Activated T-helper 2 cell treated with anti-CD3 and anti-CD28 coated beads, Interferon-gamma antibody, Interleukin-2, Interleukin-4, amounts not matched to agents 10 μg/mL and 5 μg/mL and 100 μg/mL, durations not matched to agents 14 hours and 24 hours and 36 hours (primary cell): ENCODE results near the gene SRSF11. TPM values are rescaled to one million over a fixed set of nuclear protein-coding genes. Genes with fewer than 3 reads are reported as not detected.
"Not testable (repeated sequence)": the region's sequence is repeated elsewhere in the genome, so short reads cannot be mapped to it uniquely, and the experiment has no call there.

Experiments used
- DNase-seq: peaks from one replicate; pipeline ENCODE4 v3.0.0; 2021; ENCODE audit warnings: low spot score
- H3K27ac Mint-ChIP-seq: one replicate; pipeline ENCODE4 v1.8.0; 2021; ENCODE audit warnings: mixed read lengths
- H3K27me3 Mint-ChIP-seq: one replicate; pipeline ENCODE4 v1.8.0; 2021; ENCODE audit warnings: low read depth, mixed read lengths
- H3K36me3 Mint-ChIP-seq: one replicate; pipeline ENCODE4 v1.8.0; 2021; ENCODE audit warnings: low read depth, mixed read lengths
- H3K4me1 Mint-ChIP-seq: one replicate; pipeline ENCODE4 v1.8.0; 2021; ENCODE audit warnings: low read depth, mixed read lengths
- H3K4me3 Mint-ChIP-seq: one replicate; pipeline ENCODE4 v1.8.0; 2021; ENCODE audit warnings: low read depth, mild to moderate bottlenecking, moderate library complexity, mixed read lengths
- H3K9me3 Mint-ChIP-seq: one replicate; pipeline ENCODE4 v1.8.0; 2021; ENCODE audit warnings: mixed read lengths
- intact Hi-C: fragments of 100-400 bp; cut with micrococcal nuclease; formaldehyde crosslinking; loops from one replicate; pipeline ENCODE4 v1.15.1; 2023
- total RNA-seq: library from RNA; stranded (reverse); gene quantifications from 2 replicates; pipeline ENCODE4 v1.2.3, GENCODE V29; 2022

SRSF11 gene, protein sequence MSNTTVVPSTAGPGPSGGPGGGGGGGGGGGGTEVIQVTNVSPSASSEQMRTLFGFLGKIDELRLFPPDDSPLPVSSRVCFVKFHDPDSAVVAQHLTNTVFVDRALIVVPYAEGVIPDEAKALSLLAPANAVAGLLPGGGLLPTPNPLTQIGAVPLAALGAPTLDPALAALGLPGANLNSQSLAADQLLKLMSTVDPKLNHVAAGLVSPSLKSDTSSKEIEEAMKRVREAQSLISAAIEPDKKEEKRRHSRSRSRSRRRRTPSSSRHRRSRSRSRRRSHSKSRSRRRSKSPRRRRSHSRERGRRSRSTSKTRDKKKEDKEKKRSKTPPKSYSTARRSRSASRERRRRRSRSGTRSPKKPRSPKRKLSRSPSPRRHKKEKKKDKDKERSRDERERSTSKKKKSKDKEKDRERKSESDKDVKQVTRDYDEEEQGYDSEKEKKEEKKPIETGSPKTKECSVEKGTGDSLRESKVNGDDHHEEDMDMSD
- total RNA-seq: 194 and 195 TPM in 2 replicates

DNA sequence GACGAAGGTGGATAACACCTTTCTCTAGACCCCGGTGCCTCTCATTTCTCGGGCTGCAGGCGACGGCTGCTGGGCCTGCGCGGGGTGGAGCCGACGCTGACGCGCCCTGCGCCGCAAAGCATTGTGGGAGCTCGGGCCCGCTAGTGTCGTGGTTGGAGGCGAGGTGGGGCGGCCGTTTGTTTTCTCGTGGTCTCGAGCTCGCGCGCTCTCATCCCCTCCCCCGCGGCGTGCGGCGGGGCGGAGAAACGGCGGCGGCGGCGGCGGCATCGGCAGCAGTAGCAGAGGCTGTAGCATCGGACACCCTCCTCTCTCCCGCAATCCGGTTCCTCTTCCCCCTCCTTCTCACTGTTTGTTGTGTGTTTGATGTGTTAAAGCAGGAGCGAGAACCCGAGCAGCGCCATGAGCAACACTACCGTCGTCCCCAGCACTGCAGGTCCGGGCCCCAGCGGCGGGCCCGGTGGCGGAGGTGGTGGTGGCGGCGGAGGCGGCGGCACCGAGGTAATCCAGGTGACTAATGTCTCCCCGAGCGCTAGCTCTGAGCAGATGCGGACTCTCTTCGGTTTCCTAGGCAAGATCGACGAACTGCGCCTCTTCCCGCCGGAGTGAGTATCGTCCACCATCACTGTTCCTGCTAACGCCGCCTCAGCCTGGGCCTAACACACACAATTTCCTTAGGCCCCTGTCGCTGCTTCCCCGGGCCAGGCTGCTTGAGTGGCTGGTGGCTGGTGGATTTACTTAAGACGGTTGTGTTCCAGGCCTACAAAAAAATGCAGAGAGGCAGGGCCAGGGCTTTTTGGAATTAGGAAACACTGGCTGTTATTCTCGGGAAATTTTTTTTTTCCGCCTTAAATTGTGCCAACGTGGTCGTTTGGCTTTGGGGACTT, at the start of gene SRSF11:
TSS of gene SRSF11 (plus strand) at position 143 of the 884 bp plus-strand sequence. CDS start at position 400, 257 bp downstream.
- H3K27me3 Mint-ChIP-seq: no peaks in the 10 kb centered on the region

DNA sequence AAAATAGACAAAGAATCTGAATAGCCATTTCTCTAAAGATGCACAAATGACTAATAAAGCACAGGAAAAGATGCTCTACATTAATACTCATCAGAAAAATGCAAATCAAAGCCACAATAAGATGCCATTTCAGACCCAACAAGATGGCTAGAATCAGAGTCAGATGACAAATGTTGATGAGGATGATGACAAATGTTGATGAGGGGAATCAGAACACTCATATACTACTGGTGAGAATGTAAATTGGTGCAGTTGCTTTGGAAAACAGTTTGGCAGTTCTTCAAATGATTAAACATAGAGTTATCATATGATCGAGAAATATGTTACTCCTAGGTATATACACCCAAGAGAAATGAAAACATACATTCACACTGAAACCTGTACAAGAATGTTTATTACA, 49.7 kb upstream of the SRSF11 start:
- intact Hi-C loops: no loop called here
- Mint-ChIP-seq H3K4me1 (peaks cover 8% of the 10 kb centered on the region), H3K36me3 (peaks cover 27% of the 10 kb centered on the region)

More for the DNA sequence above, at the start of gene SRSF11:
- Mint-ChIP-seq H3K36me3 (peaks cover 44% of the 10 kb centered on the region), H3K4me1 (peaks cover 35% of the 10 kb centered on the region), H3K27ac (peak within 1 kb of the TSS; percentile 97), H3K9me3 (no peaks in the 10 kb centered on the region), H3K4me3 (peak within 1 kb of the TSS; percentile 93)
- intact Hi-C loops: loop anchor here (1.0 to 5.0 kb wide), 5 partner anchors 16 to 859 kb away; partner anchors contain the start of genes ANKRD13C, CTH and LRRC40
- peak; percentile 95 for DNase-seq

DNA sequence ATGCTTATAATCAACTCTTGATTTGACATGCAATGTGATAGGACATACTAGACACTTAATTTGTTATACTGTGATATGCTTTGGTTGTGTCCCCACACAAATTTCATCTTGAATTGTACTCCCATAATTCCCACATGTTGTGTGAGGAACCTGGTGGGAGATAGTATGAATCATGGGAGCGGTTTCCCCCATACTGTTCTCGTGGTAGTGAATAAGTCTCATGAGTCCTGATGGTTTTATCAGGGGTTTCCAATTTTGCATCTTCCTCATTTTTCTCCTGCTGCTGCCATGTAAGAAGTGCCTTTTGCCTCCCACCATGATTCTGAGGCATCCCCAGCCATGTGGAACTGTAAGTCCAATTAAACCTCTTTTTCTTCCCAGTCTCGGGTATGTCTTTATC, 36.0 kb upstream of the SRSF11 start:
- H3K27ac Mint-ChIP-seq, intact Hi-C loops, DNase-seq, H3K27me3 Mint-ChIP-seq, H3K9me3 Mint-ChIP-seq, H3K4me3 Mint-ChIP-seq, H3K4me1 Mint-ChIP-seq: not testable (repeated sequence)
- H3K36me3 Mint-ChIP-seq: peaks cover 12% of the 10 kb centered on the region

More for the DNA sequence above, 49.7 kb upstream of the SRSF11 start:
- no peak overlapping the region for H3K27ac Mint-ChIP-seq
- H3K4me3 Mint-ChIP-seq: no peak overlapping the region
- DNase-seq: no peak
- no peaks in the 10 kb centered on the region for H3K27me3 Mint-ChIP-seq
- no peaks in the 10 kb centered on the region for H3K9me3 Mint-ChIP-seq

DNA sequence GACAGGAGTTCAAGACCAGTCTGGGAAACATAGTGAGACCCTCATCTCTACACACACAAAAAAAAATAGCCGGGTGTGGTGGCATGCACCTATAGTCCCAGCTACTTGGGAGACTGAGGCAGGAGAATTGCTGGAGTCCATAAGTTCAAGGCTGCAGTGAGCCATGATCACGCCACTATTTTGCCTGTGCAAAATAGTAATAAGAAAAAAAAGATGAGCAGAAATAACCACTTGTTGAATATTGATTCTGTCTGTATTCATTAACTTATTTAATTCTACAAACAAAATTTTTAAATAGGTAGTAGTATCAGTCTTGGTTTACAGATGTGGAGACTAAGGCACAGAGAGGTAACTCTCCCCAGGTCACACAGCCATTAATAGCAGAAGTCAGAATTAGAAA, 32.7 kb upstream of the SRSF11 start:
- no peak for DNase-seq
- intact Hi-C loops: no loop called here
- Mint-ChIP-seq H3K4me1 (peaks cover 9% of the 10 kb centered on the region), H3K9me3 (no peaks in the 10 kb centered on the region), H3K4me3 (no peak overlapping the region), H3K27ac (no peak overlapping the region), H3K36me3 (peaks cover 18% of the 10 kb centered on the region), H3K27me3 (no peaks in the 10 kb centered on the region)

DNA sequence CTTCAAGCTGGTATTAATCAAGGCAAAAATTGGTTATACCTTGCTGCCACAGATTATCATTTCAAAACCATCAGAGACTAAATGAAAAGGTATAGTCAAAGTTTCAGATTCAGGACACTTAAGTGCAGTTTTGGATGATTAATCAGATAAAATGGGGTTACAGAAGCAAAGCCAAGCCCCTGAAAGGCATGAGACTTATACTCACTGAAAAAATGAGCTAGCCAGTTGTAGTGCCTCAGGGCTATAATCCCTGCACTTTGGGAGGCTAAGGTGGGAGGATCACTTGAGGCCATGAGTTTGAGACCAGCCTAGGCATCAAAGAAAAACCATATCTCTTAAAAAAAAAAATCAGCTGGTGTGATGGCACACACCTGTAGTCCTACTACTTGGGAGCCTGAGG, 31.0 kb upstream of the SRSF11 start:
- H3K36me3 Mint-ChIP-seq: peaks cover 17% of the 10 kb centered on the region
- intact Hi-C loops: no loop called here

DNA sequence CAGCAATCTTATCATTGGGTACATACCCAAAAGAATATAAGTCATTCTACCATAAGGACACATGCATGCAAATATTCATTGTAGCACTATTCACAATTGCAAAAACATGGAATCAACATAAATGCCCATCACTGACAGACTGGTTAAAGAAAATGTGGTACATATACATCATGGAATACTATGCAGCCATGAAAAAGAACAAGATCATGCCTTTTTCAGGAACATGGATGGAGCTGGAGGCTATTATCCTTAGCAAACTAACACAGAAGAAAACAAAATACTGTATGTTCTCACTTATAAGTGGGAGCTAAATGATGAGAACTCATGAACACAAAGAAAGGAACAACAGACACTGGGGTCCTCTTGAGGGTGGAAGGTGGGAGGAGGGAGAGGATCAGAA, 28.7 kb upstream of the SRSF11 start:
- H3K27me3 Mint-ChIP-seq, DNase-seq, H3K4me3 Mint-ChIP-seq, H3K27ac Mint-ChIP-seq, H3K4me1 Mint-ChIP-seq, intact Hi-C loops, H3K9me3 Mint-ChIP-seq, H3K36me3 Mint-ChIP-seq: not testable (repeated sequence)

More for the DNA sequence above, 31.0 kb upstream of the SRSF11 start:
- H3K4me1 Mint-ChIP-seq: peaks cover 9% of the 10 kb centered on the region
- no peak overlapping the region for H3K4me3 Mint-ChIP-seq
- H3K27me3 Mint-ChIP-seq: no peaks in the 10 kb centered on the region
- no peaks in the 10 kb centered on the region for H3K9me3 Mint-ChIP-seq
- no peak for DNase-seq
- H3K27ac Mint-ChIP-seq: no peak overlapping the region

DNA sequence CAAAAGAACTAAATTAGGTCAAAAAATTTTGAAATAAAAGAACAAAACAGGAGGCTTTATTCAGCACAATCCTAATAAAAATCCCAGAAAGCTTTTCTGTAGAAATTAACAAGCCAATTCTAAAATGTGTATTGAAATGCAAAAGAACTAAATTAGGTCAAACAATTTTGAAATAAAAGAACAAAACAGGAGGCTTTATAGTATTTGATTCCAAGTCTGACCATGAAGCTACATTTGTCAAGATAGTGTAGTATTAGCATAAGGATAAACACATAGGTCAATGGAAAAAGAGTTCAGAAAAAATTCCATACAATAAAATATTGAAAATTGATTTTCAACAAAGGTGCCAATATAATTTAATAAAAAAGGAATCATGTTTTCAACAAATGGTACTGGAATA, 26.6 kb upstream of the SRSF11 start:
- Mint-ChIP-seq H3K27me3 (no peaks in the 10 kb centered on the region), H3K4me3 (no peak overlapping the region), H3K36me3 (peaks cover 6% of the 10 kb centered on the region), H3K4me1 (peaks cover 9% of the 10 kb centered on the region), H3K9me3 (no peaks in the 10 kb centered on the region), H3K27ac (no peak overlapping the region)
- DNase-seq: no peak
- intact Hi-C loops: no loop called here

DNA sequence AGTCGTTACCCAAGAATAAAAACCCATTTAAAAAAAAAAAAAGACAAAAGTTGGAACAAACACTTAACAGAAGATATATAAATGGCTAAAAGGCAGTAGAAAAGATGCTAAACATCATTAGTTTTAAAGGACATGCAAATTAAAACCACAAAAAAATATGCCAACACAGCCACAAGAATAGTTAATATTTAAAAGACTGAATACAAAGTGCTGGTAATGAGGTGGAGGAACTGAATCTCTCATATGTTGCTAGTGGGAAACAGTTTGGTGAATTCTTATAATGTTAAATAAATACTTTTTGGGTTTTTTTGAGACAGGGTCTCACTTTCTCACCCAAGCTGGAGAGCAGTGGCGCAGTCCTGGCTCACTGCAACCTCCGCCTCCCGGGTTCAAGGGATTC, 25.8 kb upstream of the SRSF11 start:
- DNase-seq: no peak
- Mint-ChIP-seq H3K36me3 (peaks cover 8% of the 10 kb centered on the region), H3K27ac (no peak overlapping the region), H3K27me3 (no peaks in the 10 kb centered on the region), H3K9me3 (no peaks in the 10 kb centered on the region), H3K4me1 (peaks cover 9% of the 10 kb centered on the region), H3K4me3 (no peak overlapping the region)
- intact Hi-C loops: no loop called here

DNA sequence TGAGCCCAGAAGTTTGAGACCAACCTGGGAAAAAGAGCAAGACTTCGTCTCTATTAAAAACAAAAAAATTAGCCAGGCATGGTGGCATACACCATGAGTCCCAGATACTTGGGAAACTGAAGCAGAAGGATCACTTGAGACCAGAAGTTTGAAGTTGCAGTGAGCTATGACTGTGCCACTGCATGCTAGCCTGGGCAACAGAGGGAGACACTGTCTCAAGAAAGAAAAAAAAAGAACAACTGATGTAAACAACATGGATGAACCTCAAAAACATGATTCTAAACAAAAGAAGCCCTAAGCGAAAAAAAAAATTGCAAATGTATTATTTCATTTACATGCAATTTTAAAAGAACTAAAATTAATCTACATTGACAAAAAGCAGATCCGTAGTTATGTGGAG, 24.8 kb upstream of the SRSF11 start:
- no peaks in the 10 kb centered on the region for H3K27me3 Mint-ChIP-seq

DNA sequence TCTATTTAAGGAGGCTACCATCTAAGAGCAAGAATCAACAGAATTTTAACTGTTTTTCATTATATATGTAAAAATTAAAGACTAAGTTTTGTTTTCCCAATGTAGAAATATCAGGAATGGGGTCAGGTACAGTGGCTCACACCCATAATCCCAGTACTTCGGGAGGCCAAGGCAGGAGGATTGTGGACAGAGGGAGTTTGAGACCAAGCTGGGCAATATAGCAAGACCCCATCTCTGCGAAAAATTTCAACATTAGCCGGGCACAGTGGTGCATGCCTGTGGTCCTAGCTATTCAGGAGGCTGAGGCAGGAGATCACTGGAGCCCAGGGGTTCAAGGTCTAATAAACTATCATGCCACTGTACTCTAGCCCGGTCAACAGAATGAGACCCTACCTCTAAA, 21.1 kb upstream of the SRSF11 start:
- no peak for DNase-seq
- H3K27ac Mint-ChIP-seq: no peak overlapping the region
- no peaks in the 10 kb centered on the region for H3K27me3 Mint-ChIP-seq
- H3K4me3 Mint-ChIP-seq: no peak overlapping the region
- no peaks in the 10 kb centered on the region for H3K9me3 Mint-ChIP-seq
- peaks cover 3% of the 10 kb centered on the region for H3K36me3 Mint-ChIP-seq
- intact Hi-C loops: no loop called here
- peaks cover 34% of the 10 kb centered on the region for H3K4me1 Mint-ChIP-seq

More for the DNA sequence above, 24.8 kb upstream of the SRSF11 start:
- DNase-seq: no peak
- Mint-ChIP-seq H3K4me3 (no peak overlapping the region), H3K36me3 (peaks cover 8% of the 10 kb centered on the region), H3K9me3 (no peaks in the 10 kb centered on the region), H3K27ac (no peak overlapping the region), H3K4me1 (peaks cover 10% of the 10 kb centered on the region)
- intact Hi-C loops: no loop called here

DNA sequence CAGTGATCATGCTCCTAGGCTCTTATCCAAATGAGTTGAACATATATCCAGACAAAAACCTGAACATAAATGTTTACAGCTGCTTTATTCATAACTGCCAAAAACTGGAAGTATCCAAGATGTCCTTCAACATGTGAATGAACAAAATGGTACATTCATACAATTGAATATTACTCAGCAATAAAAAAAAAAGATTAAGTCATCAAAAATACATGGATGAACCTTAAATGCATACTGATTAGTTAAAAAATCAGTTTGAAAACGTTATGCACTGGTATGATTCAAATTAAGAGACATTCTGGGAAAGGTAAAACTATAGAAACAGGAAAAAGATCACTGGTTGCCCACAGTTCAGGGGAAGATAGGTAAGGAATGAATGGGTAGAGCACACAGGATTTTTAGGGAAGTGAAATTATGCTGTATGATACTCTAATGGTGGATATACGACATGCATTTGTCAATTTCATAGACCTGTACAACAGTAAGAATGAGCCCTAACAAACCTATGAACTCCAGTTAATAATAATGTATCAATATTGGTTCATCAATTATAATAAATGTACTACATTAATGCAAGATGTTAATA, 18.9 kb upstream of the SRSF11 start:
- intact Hi-C loops: loop anchor here (2.0 kb wide), 2 partner anchors 33 to 43 kb away; no protein-coding TSS in a partner anchor
- H3K4me3 Mint-ChIP-seq: no peak overlapping the region

DNA sequence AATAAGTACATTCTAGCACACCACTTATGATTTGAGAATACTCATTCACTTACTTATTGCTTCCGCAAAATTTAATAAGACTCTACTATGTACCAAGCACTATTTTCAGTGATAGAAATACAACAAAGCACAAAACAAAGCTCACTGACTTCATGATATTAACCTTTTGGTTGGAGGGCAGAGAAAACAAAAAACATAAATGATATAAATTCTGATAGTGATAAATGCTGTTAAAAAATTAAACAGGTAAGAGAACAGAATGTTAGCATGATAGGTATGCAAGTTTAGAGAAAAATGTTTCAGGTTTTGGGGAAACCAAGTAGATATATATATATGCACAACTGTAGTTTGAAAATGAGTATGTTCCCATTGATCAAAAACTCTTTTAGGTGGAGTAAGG, 17.0 kb upstream of the SRSF11 start:
- intact Hi-C loops: no loop called here
- no peaks in the 10 kb centered on the region for H3K27me3 Mint-ChIP-seq
- no peak for DNase-seq
- H3K9me3 Mint-ChIP-seq: no peaks in the 10 kb centered on the region
- peaks cover 22% of the 10 kb centered on the region for H3K36me3 Mint-ChIP-seq
- peaks cover 45% of the 10 kb centered on the region for H3K4me1 Mint-ChIP-seq
- no peak overlapping the region for H3K27ac Mint-ChIP-seq
- H3K4me3 Mint-ChIP-seq: peak overlapping the region; percentile 99

More for the DNA sequence above, 18.9 kb upstream of the SRSF11 start:
- H3K4me1 Mint-ChIP-seq: peaks cover 35% of the 10 kb centered on the region
- no peaks in the 10 kb centered on the region for H3K27me3 Mint-ChIP-seq
- no peak overlapping the region for H3K27ac Mint-ChIP-seq
- no peaks in the 10 kb centered on the region for H3K9me3 Mint-ChIP-seq
- H3K36me3 Mint-ChIP-seq: peaks cover 8% of the 10 kb centered on the region
- DNase-seq: no peak
